HCT116 (cell line): ENCODE measurements around the gene SPI1. TPM values are rescaled to one million over a fixed set of nuclear protein-coding genes. Genes with fewer than 3 reads are reported as not detected.

Experiments
- ATAC-seq: fragments of 200-7000 bp; cut with Tn5 transposase; 2 replicates; pipeline ENCODE4 v1.9.1; 2020; ENCODE audit warnings: mild to moderate bottlenecking, moderate library complexity
- BruUV-seq: library from RNA; stranded (reverse); fragments of 400-500 nt; replicated peaks from 2 replicates; lab custom pipeline; 2021; lab: Mats Ljungman, UMichigan
- CTCF ChIA-PET: fragments of 300-600 bp; sonication (Branson Sonifier 250); formaldehyde crosslinking; loops from one replicate; lab custom pipeline; 2021; ENCODE audit warnings: antibody characterized with exemption; lab: Charles Lee
- POLR2A ChIA-PET: fragments of 300-600, 350-600 bp; sonication (Branson Sonifier 250); formaldehyde crosslinking; loops from one replicate; lab custom pipeline; 2021; ENCODE audit warnings: antibody characterized with exemption; lab: Charles Lee
- RAD21 ChIA-PET, 2 experiments: fragments of 300-600 bp; sonication (Branson Sonifier 250); formaldehyde crosslinking; loops; one replicate each; lab custom pipeline; 2023; ENCODE audit warnings: low total read pairs in 2 of 2; ENCODE audit not compliant: uncharacterized antibody in 2 of 2, unreplicated experiment in 2 of 2, low non-redundant PET in 1 of 2; lab: Charles Lee
- DNase-seq: peaks from one replicate; pipeline ENCODE4 v3.0.0-alpha.2; 2010; ENCODE audit warnings: low read depth, low spot score
- H2AFZ ChIP-seq: fragments of 200-600 bp; shearing (Covaris generic), sonication (generic); 2 replicates; pipeline ENCODE4 v1.6.1; 2017; ENCODE audit warnings: low read depth, mixed run types, mixed read lengths, antibody characterized with exemption, low read length; ENCODE audit not compliant: poor library complexity, severe bottlenecking
- H3K27ac ChIP-seq: 2 replicates; pipeline ENCODE4 v1.5.1; 2012; ENCODE audit warnings: low read depth, low read length
- H3K27me3 ChIP-seq: fragments of 200-600 bp; sonication (generic); 2 replicates; pipeline ENCODE4 v1.6.1; 2016; ENCODE audit warnings: mixed run types, low read length, mixed read lengths; ENCODE audit not compliant: insufficient read depth
- H3K36me3 ChIP-seq, 2 experiments: fragments of 200-500 bp in 1 of 2; fragments of 200-600 bp in 1 of 2; sonication (Bioruptor generic) in 1 of 2; sonication (generic) in 1 of 2; 2 replicates each; pipeline versions ENCODE4 v1.5.1 to v1.6.1; 2014 to 2016; ENCODE audit warnings: low read length in 2 of 2, inconsistent platforms in 1 of 2, mixed read lengths in 1 of 2, mixed run types in 1 of 2; ENCODE audit not compliant: insufficient read depth in 2 of 2, control insufficient read depth in 1 of 2
- H3K4me1 ChIP-seq, 2 experiments: fragments of 200-600 bp in 1 of 2; sonication (generic) in 1 of 2; 2 replicates each; pipeline versions ENCODE4 v1.5.1 to v1.6.1; 2012 to 2017; ENCODE audit warnings: low read length in 2 of 2, inconsistent platforms in 1 of 2, mild to moderate bottlenecking in 1 of 2, mixed read lengths in 1 of 2, mixed run types in 1 of 2, moderate library complexity in 1 of 2; ENCODE audit not compliant: insufficient read depth in 2 of 2, control insufficient read depth in 1 of 2
- H3K4me2 ChIP-seq: fragments of 200-600 bp; sonication (generic); 2 replicates; pipeline ENCODE4 v1.6.1; 2017; ENCODE audit warnings: mixed run types, low read length, mixed read lengths
- H3K4me3 ChIP-seq, 2 experiments: fragments of 200-600 bp in 1 of 2; sonication (generic) in 1 of 2; replicated peaks in 1 of 2; 2 replicates each; pipeline ENCODE4 v1.5.1; 2011 to 2016; ENCODE audit warnings: low read length in 2 of 2, control low read depth in 1 of 2, low read depth in 1 of 2, mild to moderate bottlenecking in 1 of 2, mixed read lengths in 1 of 2, mixed run types in 1 of 2
- H3K79me2 ChIP-seq: fragments of 200-600 bp; sonication (generic); 2 replicates; pipeline ENCODE4 v1.6.1; 2017; ENCODE audit warnings: mild to moderate bottlenecking, mixed run types, low read length, moderate library complexity, mixed read lengths; ENCODE audit not compliant: insufficient read depth
- H3K9ac ChIP-seq: fragments of 200-600 bp; sonication (generic); 2 replicates; pipeline ENCODE4 v1.6.1; 2016; ENCODE audit warnings: low read length, mixed read lengths
- H3K9me2 ChIP-seq: fragments of 200-600 bp; sonication (generic), shearing (Covaris generic); 2 replicates; pipeline ENCODE4 v1.6.1; 2017; ENCODE audit warnings: mixed run types, mild to moderate bottlenecking, moderate library complexity; ENCODE audit not compliant: insufficient read depth
- H3K9me3 ChIP-seq, 2 experiments: fragments of 200-500 bp in 1 of 2; fragments of 200-600 bp in 1 of 2; sonication (Bioruptor generic) in 1 of 2; sonication (generic) in 1 of 2; 2 replicates each; pipeline ENCODE4 v1.6.1; 2014 to 2017; ENCODE audit warnings: low read length in 2 of 2, mixed read lengths in 2 of 2, inconsistent platforms in 1 of 2, low read depth in 1 of 2, mild to moderate bottlenecking in 1 of 2, mixed run types in 1 of 2, moderate library complexity in 1 of 2; ENCODE audit not compliant: control insufficient read depth in 1 of 2, insufficient read depth in 1 of 2
- H4K20me1 ChIP-seq: fragments of 200-600 bp; sonication (generic), shearing (Covaris generic); 2 replicates; pipeline ENCODE4 v1.6.1; 2017; ENCODE audit warnings: mixed run types, mild to moderate bottlenecking, moderate library complexity; ENCODE audit not compliant: insufficient read depth
- CBX3 ChIP-seq: IDR thresholded peaks from 2 replicates; pipeline ENCODE4 v1.6.1; 2012; ENCODE audit warnings: low read depth
- CEBPB ChIP-seq: IDR thresholded peaks from 2 replicates; pipeline ENCODE4 v1.6.1; 2012; ENCODE audit warnings: low read depth
- ELF1 ChIP-seq: IDR thresholded peaks from 2 replicates; pipeline ENCODE4 v1.6.1; 2012; ENCODE audit warnings: low read depth, borderline replicate concordance
- EZH2 ChIP-seq: fragments of 200-600 bp; sonication (generic); IDR thresholded peaks from 2 replicates; pipeline ENCODE4 v1.6.1; 2017; ENCODE audit warnings: antibody characterized with exemption, mixed run types
- EZH2phosphoT487 ChIP-seq: fragments of 200-600 bp; IDR thresholded peaks from 2 replicates; pipeline ENCODE4 v1.6.1; 2018; ENCODE audit warnings: antibody characterized with exemption, borderline replicate concordance
- FOSL1 ChIP-seq: IDR thresholded peaks from 2 replicates; pipeline ENCODE4 v1.6.1; 2012; ENCODE audit warnings: low read depth
- JUND ChIP-seq: IDR thresholded peaks from 2 replicates; pipeline ENCODE4 v1.6.1; 2012
- POLR2AphosphoS5 ChIP-seq: IDR thresholded peaks from 2 replicates; pipeline ENCODE4 v1.6.1; 2011; ENCODE audit warnings: mild to moderate bottlenecking, low read depth, low read length, moderate library complexity
- RAD21 ChIP-seq: IDR thresholded peaks from 2 replicates; pipeline ENCODE4 v1.6.1; 2012; ENCODE audit warnings: low read depth, mild to moderate bottlenecking
- SIN3A ChIP-seq: IDR thresholded peaks from 2 replicates; pipeline ENCODE4 v1.6.1; 2012; ENCODE audit warnings: low read depth
- SP1 ChIP-seq: IDR thresholded peaks from 2 replicates; pipeline ENCODE4 v1.6.1; 2012; ENCODE audit warnings: low read depth
- SRF ChIP-seq: IDR thresholded peaks from 2 replicates; pipeline ENCODE4 v1.6.1; 2012; ENCODE audit warnings: low read depth
- TCF7L2 ChIP-seq: IDR thresholded peaks from 2 replicates; pipeline ENCODE4 v1.7.0; 2011; ENCODE audit warnings: borderline replicate concordance, inconsistent platforms; ENCODE audit not compliant: insufficient read depth, insufficient read length; ENCODE audit errors: extremely low read depth
- ZFX ChIP-seq: fragments of 450-650 bp; IDR thresholded peaks from 2 replicates; pipeline ENCODE4 v1.6.1; 2017
- ZNF274 ChIP-seq: fragments of 200-500 bp; sonication (Bioruptor generic); IDR thresholded peaks from 2 replicates; pipeline ENCODE4 v1.6.1; 2014; ENCODE audit warnings: mild to moderate bottlenecking, low read depth, low read length, inconsistent platforms
- intact Hi-C: fragments of 100-400 bp; cut with micrococcal nuclease; formaldehyde crosslinking; loops from 2 replicates; pipeline ENCODE4 v1.10.0; 2022
- total RNA-seq: library from RNA; stranded (reverse); gene quantifications from one replicate; pipeline ENCODE4 v1.2.1, GENCODE V29; 2021; ENCODE audit not compliant: unreplicated experiment
- TF ChIP-seq, protein P1 (sequence below): IDR thresholded peaks from 2 replicates; pipeline ENCODE4 v1.6.1; 2012; ENCODE audit warnings: low read depth
- TF ChIP-seq, protein P2 (sequence below): IDR thresholded peaks from 2 replicates; pipeline ENCODE4 v1.6.1; 2012
- TF ChIP-seq, protein P3 (sequence below): IDR thresholded peaks from 2 replicates; pipeline ENCODE4 v1.6.1; 2011; ENCODE audit warnings: mild to moderate bottlenecking, low read length, moderate library complexity; ENCODE audit not compliant: insufficient replicate concordance; ENCODE audit errors: extremely low read depth
- TF ChIP-seq, protein P4 (sequence below): IDR thresholded peaks from 2 replicates; pipeline ENCODE4 v1.6.1; 2012
- TF ChIP-seq, protein P5 (sequence below), 3 experiments: fragments of 200-600 bp in 1 of 3; sonication (generic) in 1 of 3; IDR thresholded peaks in 2 of 3; conservative IDR thresholded peaks in 1 of 3; 2 replicates each; pipeline ENCODE4 v1.5.1; 2012 to 2017; ENCODE audit warnings: low read depth in 2 of 3, low read length in 2 of 3, antibody characterized with exemption in 1 of 3, borderline replicate concordance in 1 of 3, control low read depth in 1 of 3, mild to moderate bottlenecking in 1 of 3, mixed read lengths in 1 of 3, mixed run types in 1 of 3, moderate library complexity in 1 of 3; ENCODE audit not compliant: insufficient read depth in 1 of 3

Gene SPI1
- total RNA-seq, 1 experiment from 2014 or later = 0.32 TPM

DNA sequence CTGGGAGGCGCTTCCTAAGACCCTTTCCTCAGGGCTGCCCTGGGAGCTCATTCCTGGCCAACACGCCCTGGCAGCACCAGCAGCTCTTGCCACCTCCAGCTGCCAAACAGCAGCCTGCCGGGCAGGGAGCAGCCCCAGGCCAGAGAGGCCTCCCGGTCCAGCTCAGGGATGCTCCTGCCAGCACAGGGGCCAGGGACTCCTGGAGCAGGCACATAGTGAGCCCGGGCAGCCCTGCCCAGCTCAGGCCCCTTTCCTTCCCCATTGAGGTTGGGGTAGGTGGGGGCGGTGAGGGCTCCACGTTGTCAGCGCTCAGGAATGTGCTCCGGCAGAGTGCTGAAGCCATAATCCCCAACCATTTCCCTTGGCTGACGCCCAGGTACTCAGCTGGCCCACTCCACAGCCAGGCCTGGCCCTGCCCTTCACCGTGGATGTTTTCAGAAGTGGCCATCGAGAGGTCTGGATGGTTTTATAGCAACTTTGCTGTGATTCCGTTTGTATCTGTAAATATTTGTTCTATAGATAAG is 37.7 kb upstream of the SPI1 start:
- ChIA-PET POLR2A (interaction anchor here (0.8 to 1.3 kb wide), 2 partner anchors 10 to 39 kb away, joined by 3 to 10 read pairs; partner anchors contain the start of gene PSMC3), CTCF (interaction anchor here (0.9 kb wide), 1 partner anchor 38 kb away, joined by 3 read pairs; no protein-coding TSS in a partner anchor), RAD21 (interaction anchor here in 1 of 2 experiments (0.6 kb wide), 1 partner anchor 9 kb away, joined by 3 read pairs; no protein-coding TSS in a partner anchor)
- peak overlapping the region in 1 of 2 experiments; percentile 28; a peak in 1 of 4 replicates for H3K4me3 ChIP-seq
- no TSS peak for BruUV-seq
- intact Hi-C loops = no loop called here
- no peaks in the 10 kb centered on the region for H3K9me2 ChIP-seq
- peaks cover 8% of the 10 kb centered on the region; the same call in 1 of the 2 replicates for H3K79me2 ChIP-seq
- H4K20me1 ChIP-seq = no peaks in the 10 kb centered on the region
- H3K4me2 ChIP-seq = peak overlapping the region; percentile 72
- peak; percentile 49 for DNase-seq
- H3K9ac ChIP-seq = peak overlapping the region; percentile 51
- peak; percentile 70 for ATAC-seq
- H3K27ac ChIP-seq = peak overlapping the region; percentile 84
- no peak overlapping the region for H2AFZ ChIP-seq
- H3K4me1 ChIP-seq = peaks cover 25 to 44% of the 10 kb centered on the region in 2 experiments
- H3K36me3 ChIP-seq = peaks cover 15 to 34% of the 10 kb centered on the region in 2 experiments
- no peaks in the 10 kb centered on the region for H3K9me3 ChIP-seq
- no peaks in the 10 kb centered on the region for H3K27me3 ChIP-seq
- TF ChIP-seq FOSL1 (peak; percentile 53), ZNF274 (no peak), JUND (peak; percentile 65), ZFX (no peak), CBX3 (no peak), SRF (no peak), EZH2phosphoT487 (no peak), CEBPB (no peak), ELF1 (no peak), TCF7L2 (no peak), SIN3A (no peak; the same call in 1 of the 2 replicates), POLR2AphosphoS5 (peak; percentile 72), RAD21 (no peak), SP1 (peak; percentile 48), EZH2 (no peak)
- TF ChIP-seq, protein P1, sequence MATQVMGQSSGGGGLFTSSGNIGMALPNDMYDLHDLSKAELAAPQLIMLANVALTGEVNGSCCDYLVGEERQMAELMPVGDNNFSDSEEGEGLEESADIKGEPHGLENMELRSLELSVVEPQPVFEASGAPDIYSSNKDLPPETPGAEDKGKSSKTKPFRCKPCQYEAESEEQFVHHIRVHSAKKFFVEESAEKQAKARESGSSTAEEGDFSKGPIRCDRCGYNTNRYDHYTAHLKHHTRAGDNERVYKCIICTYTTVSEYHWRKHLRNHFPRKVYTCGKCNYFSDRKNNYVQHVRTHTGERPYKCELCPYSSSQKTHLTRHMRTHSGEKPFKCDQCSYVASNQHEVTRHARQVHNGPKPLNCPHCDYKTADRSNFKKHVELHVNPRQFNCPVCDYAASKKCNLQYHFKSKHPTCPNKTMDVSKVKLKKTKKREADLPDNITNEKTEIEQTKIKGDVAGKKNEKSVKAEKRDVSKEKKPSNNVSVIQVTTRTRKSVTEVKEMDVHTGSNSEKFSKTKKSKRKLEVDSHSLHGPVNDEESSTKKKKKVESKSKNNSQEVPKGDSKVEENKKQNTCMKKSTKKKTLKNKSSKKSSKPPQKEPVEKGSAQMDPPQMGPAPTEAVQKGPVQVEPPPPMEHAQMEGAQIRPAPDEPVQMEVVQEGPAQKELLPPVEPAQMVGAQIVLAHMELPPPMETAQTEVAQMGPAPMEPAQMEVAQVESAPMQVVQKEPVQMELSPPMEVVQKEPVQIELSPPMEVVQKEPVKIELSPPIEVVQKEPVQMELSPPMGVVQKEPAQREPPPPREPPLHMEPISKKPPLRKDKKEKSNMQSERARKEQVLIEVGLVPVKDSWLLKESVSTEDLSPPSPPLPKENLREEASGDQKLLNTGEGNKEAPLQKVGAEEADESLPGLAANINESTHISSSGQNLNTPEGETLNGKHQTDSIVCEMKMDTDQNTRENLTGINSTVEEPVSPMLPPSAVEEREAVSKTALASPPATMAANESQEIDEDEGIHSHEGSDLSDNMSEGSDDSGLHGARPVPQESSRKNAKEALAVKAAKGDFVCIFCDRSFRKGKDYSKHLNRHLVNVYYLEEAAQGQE = no peak
- TF ChIP-seq, protein P2, sequence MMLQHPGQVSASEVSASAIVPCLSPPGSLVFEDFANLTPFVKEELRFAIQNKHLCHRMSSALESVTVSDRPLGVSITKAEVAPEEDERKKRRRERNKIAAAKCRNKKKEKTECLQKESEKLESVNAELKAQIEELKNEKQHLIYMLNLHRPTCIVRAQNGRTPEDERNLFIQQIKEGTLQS = no peak
- TF ChIP-seq, protein P3, sequence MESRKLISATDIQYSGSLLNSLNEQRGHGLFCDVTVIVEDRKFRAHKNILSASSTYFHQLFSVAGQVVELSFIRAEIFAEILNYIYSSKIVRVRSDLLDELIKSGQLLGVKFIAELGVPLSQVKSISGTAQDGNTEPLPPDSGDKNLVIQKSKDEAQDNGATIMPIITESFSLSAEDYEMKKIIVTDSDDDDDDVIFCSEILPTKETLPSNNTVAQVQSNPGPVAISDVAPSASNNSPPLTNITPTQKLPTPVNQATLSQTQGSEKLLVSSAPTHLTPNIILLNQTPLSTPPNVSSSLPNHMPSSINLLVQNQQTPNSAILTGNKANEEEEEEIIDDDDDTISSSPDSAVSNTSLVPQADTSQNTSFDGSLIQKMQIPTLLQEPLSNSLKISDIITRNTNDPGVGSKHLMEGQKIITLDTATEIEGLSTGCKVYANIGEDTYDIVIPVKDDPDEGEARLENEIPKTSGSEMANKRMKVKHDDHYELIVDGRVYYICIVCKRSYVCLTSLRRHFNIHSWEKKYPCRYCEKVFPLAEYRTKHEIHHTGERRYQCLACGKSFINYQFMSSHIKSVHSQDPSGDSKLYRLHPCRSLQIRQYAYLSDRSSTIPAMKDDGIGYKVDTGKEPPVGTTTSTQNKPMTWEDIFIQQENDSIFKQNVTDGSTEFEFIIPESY = no peak
- TF ChIP-seq, protein P4, sequence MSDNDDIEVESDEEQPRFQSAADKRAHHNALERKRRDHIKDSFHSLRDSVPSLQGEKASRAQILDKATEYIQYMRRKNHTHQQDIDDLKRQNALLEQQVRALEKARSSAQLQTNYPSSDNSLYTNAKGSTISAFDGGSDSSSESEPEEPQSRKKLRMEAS = peak; percentile 55
- TF ChIP-seq, protein P5, sequence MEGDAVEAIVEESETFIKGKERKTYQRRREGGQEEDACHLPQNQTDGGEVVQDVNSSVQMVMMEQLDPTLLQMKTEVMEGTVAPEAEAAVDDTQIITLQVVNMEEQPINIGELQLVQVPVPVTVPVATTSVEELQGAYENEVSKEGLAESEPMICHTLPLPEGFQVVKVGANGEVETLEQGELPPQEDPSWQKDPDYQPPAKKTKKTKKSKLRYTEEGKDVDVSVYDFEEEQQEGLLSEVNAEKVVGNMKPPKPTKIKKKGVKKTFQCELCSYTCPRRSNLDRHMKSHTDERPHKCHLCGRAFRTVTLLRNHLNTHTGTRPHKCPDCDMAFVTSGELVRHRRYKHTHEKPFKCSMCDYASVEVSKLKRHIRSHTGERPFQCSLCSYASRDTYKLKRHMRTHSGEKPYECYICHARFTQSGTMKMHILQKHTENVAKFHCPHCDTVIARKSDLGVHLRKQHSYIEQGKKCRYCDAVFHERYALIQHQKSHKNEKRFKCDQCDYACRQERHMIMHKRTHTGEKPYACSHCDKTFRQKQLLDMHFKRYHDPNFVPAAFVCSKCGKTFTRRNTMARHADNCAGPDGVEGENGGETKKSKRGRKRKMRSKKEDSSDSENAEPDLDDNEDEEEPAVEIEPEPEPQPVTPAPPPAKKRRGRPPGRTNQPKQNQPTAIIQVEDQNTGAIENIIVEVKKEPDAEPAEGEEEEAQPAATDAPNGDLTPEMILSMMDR (IDR thresholded peaks at IDR 0.05 in 2 of 3, conservative IDR thresholded peaks at IDR 0.05 in 1 of 3; ENCODE audit: borderline replicate concordance in 1 of 3, insufficient read depth in 1 of 3, low read depth in 2 of 3, low read length in 2 of 3) = no peak
